Stimulated activated naive CD8-positive, alpha-beta T cell treated with anti-CD3 and anti-CD28 coated beads, Interleukin-15, Interleukin-2, amounts not matched to agents 100 U/mL and 50 U/mL, for 24 hours (primary cell): Measurements from ENCODE around the gene ST6GALNAC1.

Experiments used
- ATAC-seq: fragments of 150-1000 bp; cut with Tn5 transposase; one replicate; pipeline ENCODE4 v1.10.0; 2021
- DNase-seq: peaks from one replicate; pipeline ENCODE4 v3.0.0; 2021

ST6GALNAC1 gene

GRCh38 chr17:76577876-76578275 is 65.7 kb downstream of the ST6GALNAC1 start:
- ATAC-seq (no peak), DNase-seq (no peak)

GRCh38 chr17:76576189-76576588 is 67.4 kb downstream of the ST6GALNAC1 start:
- no peak for DNase-seq
- no peak for ATAC-seq

- ATAC-seq: no peak
- DNase-seq: no peak
Measured at GRCh38 chr17:76575570-76575969, 68.0 kb downstream of the ST6GALNAC1 start.
